Activated CD4-positive, alpha-beta T cell treated with anti-CD3 and anti-CD28 coated beads, Interleukin-2, amount 50 U/mL, for 1 hour (primary cell): ENCODE data around the gene FOXD1.
"Not testable (repeated sequence)": the region's sequence is repeated elsewhere in the genome, so short reads cannot be mapped to it uniquely, and the experiment has no call there.

Experiments
- DNase-seq: peaks from one replicate; pipeline ENCODE4 v3.0.0-alpha.2; 2020

The FOXD1 gene

DNA sequence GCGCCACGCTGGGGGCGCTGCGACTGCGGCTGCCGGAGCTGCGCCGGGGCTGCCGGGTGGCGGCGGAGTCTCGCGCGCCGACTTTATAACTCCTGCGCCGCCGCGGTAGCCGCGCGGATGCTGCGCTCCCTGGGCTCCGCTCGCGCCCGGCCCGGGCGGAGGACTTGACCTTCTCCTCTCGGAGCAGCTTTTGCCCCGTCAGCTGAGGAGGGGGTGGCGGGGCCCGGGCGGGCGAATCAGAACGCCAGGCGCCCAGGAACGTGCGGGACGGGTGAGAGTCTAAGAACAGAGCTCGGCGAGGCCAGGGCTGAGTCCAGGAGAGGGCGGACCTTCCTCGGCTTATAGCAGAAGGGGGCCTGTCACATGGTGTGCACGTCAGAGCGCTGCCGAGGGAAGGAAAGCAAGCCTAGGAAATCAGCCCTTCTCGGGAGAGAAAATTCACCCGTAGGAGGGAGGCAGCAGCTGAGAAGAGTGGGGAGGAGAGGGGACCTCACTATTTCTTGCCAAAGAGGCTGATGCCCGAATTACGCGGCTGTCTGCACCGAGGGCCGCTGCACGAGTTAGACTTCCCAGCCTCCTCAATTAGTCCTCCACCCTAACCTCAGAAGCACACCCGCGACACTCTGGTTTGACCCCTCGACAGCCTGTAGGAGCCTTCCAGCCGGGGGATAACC is at the start of gene FOXD1:
TSS of gene FOXD1 (minus strand) at position 315 of the 674 bp plus-strand sequence. CDS start 415 bp downstream, outside the sequence.
- no peak for DNase-seq

DNA sequence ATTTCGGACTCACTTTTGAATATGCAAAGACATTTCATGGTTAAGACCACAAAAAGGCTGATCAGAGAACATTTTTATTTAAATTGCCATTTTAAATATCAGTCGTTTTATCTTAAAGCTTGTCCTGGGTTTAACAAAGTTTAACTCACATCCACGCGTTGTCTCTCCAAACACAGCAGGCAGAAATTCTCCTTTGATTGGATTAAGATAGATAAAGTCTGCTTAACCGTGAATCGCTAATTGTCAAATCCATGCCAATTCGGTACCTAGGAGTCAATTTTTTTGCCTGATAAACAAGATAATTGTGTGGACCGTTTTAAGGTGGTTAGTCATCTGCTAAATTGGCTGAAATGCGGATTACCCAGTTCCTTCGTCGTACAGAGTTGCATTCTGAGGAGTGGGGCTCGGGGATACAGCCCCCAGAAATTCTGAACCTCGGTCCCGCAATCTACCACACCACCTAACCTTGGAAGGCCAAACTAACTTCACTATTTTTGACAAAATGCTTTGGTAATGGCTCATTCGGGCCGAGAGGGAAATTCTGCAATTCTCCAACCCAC is 49.0 kb upstream of the FOXD1 start:
- no peak for DNase-seq

DNA sequence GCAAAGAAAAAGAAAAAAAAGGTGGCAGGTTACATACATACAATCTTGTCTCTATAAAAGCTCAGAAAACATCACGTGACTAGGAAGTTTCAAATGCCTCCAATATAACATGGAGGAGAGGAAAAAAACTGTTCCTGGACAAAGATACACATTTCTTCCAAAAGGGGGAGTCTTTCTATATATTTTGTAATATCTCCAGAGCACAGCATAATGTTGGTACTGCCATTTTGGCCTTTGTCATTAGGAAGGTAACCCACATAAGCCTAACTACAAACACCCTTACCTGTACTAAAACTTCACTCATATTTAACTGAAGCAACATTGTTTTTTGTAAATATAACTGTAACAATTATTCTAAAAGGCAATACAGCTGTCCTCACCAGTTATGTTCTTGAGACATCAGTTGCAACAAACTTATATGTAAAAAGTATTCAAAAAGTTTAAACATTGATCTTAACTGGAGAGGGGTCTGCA is 48.4 kb upstream of the FOXD1 start:
- no peak for DNase-seq

DNA sequence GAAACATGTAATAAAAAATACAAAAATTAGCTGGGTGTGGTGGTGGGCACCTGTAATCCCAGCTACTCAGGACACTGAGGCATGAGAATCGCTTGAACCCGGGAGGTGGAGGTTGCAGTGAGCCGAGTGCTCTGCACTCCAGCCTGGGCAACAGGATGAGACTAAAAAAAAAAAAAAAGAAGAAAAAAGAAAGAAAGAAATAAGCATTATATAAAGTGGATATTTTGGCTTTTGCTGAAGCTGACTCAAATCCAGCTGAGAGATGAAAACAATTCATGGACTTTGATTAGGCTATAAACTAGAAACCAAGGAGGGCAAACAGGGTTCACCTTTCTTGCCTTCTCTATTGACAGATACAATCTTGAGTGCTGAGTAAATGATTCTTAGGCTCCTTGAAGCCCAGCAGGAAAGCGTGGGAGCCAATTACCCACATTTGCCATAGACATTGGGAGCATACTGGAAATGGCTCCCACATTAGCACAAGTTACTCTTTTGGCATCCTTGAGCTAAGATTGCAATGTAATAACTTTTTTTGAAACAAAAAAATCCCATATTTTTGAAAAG is 47.3 kb upstream of the FOXD1 start:
- no peak for DNase-seq

DNA sequence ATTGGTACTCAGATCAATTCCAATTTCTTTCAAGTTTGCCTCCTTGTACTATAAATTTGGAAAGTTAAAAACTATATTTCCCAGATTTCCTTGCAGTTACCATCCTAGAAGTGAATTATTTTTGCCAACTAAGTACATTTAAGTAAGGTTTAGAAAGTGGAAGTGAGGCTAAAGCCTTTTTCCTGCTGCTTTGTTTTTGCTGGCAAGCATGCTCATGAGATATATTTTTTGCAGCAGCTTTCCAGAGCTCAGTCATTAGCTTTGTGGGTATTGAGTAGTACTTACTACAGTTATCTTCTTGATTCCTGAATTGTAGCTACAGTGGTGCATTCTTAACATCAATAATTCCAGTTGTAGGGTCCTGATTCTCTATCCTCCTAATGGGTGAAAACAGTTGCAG is 46.1 kb upstream of the FOXD1 start:
- no peak for DNase-seq

DNA sequence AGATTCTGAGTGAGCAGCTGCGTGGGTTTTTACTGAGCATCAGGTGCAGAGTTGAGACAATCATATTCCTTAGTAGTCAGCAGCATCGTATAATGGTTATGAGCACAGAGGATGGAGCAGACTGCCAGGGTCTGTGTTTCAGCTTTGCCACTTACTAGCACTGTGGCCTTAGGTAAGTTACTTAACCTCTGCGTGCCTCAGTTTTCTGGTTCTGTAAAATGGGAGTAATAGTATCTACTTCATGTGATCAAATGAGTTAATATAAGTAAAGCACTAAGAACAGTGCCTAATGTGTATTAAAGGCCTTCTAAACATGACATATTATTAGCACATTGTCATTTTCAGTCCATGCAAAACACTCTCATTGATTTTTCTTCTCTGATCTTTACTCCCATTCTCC is 44.8 kb upstream of the FOXD1 start:
- no peak for DNase-seq

DNA sequence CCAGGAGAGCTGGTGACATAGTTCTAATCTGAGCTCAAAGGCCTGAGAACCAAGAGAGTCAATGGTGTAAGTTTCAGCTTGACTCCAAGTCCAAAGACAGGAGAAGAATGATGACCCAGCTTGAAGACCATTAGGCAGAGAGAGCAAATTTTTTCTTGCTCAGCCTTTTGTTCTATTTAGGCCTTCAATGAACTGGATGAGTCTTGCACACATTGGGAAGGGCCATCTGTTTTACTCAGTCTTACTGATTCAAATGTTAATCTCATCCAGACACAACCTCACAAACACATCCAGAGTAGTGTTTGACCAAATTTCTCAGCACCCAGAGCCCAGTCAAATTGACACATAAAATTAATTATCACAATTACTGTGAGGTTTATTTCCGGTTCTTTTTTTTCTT is 42.6 kb upstream of the FOXD1 start:
- no peak for DNase-seq

DNA sequence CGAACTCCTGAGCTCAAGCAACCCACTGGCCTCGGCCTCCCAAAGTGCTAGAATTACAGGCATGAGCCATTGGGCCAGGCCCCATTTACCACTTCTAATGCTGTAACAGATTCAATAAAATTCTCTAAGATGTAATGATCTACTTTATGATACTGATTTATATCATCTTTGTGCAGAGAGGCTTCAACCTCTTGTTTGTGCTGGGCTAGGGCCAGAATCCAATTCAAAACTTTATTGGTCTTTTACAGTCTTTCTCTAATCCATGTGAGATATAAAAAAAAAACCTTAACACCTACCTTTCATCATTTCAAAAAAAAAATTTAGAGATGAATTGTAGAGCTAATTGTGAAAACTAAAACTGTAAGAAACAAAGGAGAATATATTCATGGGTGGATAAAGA is 41.5 kb upstream of the FOXD1 start:
- DNase-seq: no peak

DNA sequence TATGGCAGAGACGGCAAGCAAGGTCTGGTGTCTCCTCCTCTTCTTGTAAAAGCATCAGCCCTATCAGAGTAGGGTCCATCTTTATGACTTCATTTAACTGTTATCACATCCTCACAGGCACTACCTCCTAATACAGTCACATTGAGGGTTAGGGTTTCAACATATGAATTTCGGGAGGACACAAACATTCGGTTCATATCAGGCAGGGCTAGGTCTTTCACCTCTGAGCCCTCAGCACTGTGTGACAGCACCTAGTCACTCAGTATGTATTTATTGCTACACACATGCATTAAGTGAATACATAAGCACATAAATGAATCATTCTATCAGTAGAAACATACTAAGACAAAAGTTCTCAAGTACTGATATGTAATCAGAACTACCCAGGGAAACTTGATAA is 40.2 kb upstream of the FOXD1 start:
- DNase-seq: no peak

DNA sequence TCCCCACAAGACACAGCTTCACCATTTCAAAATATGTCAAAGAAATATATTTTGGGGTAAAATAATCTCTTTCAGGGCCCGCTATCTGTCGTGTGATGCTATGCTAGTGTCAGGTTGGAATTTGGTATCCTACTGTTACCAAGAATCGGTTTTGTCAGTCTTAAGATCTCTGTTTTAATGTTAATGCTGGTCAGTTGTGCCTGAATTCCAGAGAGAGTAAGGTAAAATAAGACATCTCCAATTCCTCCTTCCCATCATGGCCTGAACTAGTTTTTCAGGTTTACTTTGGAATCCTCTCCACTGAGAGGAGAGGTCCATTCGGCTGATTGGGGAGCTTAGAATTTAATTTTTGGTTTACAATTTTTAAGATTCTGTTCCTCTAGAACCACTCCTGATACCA is 39.2 kb upstream of the FOXD1 start:
- no peak for DNase-seq

DNA sequence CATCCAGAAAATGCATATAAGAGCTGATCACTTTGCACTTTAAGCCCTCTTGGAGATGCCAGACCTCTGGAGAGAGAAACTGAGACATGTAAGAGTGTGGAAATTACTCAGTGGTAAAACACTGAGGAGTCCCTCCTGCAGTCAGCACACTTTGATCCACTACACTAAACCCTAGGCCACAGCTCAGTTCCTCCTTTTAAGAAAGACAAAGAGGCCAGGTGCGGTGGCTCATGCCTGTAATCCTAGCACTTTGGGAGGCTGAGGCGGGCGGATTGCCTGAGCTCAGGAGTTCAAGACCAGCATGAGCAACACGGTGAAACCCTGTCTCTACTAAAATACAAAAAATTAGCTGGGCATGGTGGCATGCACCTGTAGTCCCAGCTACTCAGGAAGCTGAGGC is 38.7 kb upstream of the FOXD1 start:
- DNase-seq: not testable (repeated sequence)

DNA sequence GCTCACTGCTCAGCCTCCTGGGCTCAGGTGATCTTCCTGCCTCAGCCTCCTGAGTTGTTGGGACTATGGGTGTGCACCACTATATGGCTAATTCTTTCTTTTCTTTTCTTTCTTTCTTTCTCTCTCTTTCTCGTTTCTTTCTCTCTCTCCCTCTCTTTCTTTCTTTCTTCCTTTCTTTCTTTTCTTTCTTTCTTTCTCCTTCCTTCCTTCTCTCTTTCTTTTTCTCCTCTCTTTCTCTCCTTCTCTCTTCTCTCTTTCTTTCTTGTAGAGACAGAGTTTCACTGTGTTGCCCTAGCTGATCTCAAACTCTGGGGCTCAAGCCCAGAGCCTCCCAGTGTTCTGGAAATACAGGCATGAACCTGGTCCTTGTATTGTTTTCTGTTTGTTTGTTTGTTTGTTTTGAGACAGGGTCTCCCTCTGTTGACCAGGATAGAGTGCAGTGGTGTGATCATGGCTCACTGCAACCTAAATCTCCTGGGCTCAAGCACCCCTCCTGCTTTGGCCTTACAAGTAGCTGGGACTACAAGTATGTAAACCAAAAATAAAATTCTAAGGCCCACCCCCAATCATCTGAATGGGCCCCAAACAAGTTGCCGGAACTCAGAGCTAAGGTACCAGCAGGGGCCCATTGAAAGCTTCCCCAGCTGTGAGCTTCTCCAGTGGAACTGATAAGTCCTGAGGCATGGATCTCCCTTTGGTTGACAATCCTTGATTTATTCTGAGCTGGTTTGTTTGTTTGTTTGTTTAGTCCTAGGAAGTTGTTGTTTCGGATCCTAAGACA is 37.7 kb upstream of the FOXD1 start:
- DNase-seq: no peak

DNA sequence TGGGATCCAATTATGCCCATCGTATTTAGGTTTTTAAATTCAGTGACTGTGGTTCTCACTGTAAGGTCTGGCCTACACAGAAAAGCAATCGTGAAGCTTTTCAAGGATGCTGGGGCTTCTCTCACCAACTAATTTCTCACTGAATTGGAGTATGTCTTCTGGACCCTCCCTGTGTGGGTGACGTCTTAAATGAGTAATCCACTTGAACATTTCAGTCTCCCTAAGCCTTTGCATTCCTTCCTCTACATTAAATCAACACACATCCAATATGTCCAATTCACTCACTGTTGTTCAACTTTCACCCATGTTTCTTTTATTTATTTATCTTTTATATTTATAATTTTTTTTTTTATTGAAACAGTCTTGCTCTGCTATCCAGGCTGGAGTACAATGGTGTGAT is 37.1 kb upstream of the FOXD1 start:
- DNase-seq: no peak

DNA sequence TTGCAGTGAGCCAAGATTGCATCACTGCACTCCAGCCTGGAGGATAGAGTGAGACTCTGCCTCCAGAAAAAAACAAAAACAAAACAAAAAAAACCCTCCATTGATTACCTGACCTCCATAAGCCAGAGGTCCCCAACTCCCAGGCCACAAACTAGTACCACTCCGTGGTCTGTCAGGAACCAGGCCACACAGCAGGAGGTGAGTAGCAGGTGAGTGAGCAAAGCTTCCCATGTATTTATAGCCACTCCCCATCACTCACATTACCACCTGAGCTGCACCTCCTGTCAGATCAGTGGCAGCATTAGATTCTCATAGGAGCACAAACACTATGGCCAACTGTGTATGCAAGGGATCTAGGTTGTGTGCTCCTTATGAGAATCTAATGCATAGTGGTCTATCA is 35.9 kb upstream of the FOXD1 start:
- DNase-seq: no peak

DNA sequence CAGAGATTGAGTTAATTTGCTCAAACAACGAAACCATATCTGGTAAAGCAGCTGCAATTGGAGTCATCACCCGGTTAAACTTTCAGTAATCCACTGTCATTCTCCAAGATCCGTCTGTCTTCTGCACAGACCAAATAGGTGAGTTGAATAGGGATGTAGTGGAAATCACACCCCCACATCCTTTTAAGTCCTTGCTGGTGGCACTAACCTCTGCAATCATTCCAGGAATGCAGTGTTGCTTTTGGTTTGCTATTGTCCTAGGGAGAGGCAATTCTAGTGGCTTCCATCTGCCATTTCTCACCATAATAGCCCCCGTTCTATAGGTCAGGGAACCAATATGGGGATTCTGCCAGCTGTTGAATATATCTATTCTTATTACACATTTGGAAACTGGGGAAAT is 35.1 kb upstream of the FOXD1 start:
- DNase-seq: no peak

DNA sequence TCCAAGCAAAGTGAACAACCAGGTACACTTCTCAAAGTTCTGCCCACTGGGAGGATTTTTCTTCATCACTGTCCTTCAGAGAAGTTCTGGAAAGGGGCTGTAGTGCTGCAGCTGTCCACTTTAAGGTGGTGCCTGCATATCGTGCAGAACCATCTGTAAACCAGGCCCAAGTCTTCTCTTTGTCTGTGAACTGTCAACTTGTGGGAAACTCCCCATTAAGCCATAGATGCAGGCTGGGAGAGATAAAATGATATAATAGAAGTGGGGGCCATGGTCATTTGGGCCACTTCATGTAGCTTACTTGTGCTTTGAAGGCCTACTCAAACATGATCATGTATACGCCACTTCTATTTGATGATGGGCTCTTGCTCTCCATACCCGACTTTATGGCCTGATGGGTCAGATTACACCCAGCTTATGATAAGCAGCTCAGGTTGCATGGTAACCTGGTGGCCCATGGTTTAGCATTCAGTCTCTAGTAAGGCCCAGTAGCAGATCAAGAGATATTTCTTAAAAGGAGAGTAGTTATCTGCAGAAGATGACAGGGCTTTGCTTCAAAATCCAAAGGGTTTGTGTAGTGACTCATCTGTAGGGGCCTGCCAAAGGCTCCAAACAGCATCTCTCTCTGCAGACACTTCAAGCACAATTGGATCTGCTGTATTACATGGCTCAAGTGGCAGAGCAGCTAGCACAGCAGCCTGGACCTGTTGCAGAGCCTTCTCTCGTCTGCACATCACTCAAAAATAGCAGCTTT is 34.0 kb upstream of the FOXD1 start:
- DNase-seq: no peak

DNA sequence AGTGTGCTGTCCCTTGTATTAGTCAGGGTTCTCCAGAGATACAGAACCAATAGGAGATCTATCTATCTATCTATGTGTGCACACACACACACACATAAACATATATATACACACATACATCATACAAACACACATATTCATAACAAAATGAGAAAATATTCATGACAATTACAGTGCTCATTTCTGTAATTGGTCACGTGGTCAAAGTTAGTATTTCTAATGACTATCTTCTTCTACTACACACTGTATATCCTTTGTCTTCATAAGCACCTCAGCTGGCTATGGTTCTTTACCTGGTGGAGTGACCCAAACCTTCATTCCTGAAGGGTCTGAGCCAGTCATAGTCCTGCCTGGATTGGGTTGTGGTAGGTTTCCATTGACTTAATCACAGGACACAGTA is 31.9 kb upstream of the FOXD1 start:
- DNase-seq: no peak

DNA sequence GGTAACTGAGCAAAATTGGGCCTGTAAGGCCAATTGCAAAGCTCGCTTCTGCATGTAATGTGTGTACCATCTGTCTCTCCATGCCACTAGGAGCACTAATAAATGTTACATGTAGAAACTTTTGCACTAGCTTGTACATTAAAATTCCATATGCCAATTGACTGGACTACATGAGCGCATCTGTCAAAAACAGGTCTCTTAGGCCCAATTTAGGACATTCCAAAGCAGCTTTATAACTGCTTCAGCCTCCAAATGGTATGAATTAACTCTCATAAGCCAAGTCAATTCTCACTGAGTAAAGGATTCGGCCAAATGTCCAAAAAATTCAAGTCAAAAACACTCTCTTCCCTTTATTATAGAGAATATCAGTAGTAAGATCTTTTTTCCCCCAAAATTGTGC is 23.5 kb upstream of the FOXD1 start:
- no peak for DNase-seq

DNA sequence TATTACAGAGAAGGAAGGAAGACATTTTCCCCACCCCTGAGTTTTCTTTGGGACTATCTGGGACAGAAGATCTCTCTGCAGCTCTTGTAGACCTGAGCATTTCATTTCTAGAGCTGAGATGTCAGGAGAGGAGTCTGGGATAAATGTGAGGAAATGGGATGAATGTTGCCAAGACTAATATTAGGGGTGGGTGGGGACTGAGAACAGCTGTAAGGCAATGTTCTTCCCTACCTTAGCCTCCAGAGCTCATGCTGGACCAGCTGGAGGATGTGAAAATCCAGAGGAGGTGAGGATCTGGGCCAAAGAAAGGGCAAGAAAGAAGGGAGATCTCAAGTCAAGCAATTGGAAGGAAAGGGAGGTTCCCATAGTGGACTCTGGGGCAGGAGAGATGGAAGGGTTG is 23.1 kb upstream of the FOXD1 start:
- DNase-seq: no peak

DNA sequence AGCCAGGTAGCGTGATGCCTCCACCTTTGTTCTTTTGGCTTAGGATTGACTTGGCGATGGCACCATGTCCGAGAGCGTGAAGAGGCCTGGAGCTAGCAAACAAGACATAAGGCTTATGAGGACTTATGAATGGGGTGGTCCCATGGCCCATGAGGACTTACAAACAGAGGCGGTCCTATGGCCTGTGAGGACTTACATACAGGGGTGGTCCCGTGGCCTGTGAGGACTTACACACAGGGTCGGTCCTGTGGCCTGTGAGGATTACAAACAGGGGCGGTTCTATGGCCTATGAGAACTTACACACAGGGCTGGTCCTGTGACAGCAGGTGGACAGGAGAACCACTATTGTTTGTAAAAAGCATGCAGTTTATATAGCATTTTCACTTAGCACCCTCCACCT is 21.3 kb upstream of the FOXD1 start:
- no peak for DNase-seq

DNA sequence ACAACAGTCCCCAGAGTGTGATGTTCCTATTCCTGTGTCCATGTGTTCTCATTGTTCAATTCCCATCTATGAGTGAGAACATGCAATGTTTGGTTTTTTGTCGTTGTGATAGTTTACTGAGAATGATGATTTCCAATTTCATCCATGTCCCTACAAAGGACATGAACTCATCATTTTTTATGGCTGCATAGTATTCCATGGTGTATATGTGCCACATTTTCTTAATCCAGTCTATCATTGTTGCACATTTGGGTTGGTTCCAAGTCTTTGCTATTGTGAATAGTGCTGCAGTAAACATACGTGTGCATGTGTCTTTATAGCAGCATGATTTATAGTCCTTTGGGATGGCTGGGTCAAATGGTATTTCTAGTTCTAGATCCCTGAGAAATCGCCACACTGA is 20.1 kb upstream of the FOXD1 start:
- DNase-seq: not testable (repeated sequence)

DNA sequence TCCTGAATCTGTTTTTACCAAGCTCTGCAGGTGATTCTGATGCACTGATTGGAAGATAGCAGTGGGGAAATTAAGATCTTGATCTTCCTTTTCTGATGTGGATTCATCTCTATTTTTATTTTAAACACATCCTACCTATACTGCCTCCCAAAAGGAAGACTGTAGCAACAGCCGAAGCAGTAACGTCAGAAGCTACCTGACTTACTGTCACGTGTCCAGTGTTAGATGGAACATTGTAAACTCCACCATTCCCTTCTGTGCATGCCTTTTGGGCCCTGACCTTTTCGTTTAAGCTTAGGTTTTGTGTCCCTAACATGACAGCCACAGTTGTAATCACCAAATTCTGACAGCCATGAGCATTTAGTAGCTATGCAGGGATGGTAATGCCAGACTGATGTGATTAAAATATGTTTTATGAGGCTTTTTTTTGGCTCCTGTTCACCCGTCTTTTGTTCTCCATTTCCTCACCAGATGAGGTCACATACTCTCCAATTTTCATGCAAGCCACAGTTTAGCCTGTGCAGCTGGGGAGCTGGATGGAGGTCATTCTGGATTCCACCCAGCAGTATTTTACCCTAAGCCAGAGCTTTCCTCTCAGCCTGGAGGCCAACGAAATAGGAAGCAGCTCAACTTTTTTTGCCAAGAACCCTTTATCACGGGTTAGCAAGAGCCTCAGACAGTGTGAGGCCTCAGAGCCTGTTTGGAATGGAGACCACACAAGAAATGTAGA is 15.6 kb upstream of the FOXD1 start:
- DNase-seq: no peak

DNA sequence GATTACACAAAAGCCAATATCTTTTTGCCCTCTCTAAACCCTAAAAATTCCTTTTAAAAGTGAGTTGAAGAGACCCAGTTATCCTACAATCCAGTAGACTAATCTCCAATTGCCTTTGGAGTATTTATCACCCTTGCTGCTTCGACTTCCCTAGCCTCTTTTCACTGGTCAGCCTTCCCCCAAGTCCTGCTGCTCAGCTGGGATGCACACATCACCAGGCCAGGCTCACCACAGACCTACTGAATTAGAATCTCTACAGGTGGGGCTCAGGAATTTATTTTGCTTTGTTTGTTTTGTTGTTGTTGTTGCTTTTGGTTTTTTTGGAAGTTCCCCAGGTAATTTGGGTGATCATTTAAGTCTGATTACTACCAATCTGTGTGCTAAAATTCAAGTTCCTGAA is 11.6 kb upstream of the FOXD1 start:
- no peak for DNase-seq
